ENCODE measurements around the gene CALD1. TPM values are rescaled to one million over a fixed set of nuclear protein-coding genes. Genes with fewer than 3 reads are reported as not detected.
A peak's percentile ranks its signal among the peaks of the same experiment; 100 is the strongest.

Gene CALD1
- total RNA-seq, 1 experiment from 2014 or later, result 99.8 TPM

DNA sequence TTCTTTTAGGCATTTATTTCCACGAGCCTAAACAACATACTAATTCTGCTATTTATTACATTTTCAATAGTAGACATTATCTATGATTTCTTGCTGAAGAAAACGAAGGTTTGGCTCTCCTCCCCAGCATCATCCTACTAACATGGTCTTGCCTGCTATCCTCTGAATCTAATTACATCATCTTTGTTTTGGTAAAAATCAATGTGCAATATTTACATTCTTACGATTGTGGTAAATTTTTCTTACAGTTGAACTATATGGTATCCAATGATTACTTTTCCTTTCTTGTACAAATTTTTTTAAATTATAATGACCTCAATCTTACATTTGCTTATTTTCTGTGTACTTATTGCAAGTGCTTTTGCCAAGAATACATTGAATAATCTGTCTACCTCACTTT is 7.0 kb upstream of the CALD1 start:
- no peaks in the 10 kb centered on the region for H3K27me3 ChIP-seq (ENCODE audit: control insufficient read depth, insufficient read depth, low read length)
- no peak for DNase-seq
- no peaks in the 10 kb centered on the region for H3K36me3 ChIP-seq (replicated peaks; ENCODE audit: control insufficient read depth, insufficient read depth, low read length)

GRCh38 chr7:134773164-134773563 is 6.3 kb upstream of the CALD1 start:
- no peak for DNase-seq
- Histone ChIP-seq H3K27me3 (ENCODE audit: control insufficient read depth, insufficient read depth, low read length) (no peaks in the 10 kb centered on the region), H3K36me3 (replicated peaks; ENCODE audit: control insufficient read depth, insufficient read depth, low read length) (no peaks in the 10 kb centered on the region), H3K4me3 (ENCODE audit: insufficient read depth, low read depth, low read length) (no peak overlapping the region)

More for the DNA sequence above, 7.0 kb upstream of the CALD1 start:
- H3K4me3 ChIP-seq (ENCODE audit: insufficient read depth, low read depth, low read length), result no peak overlapping the region

GRCh38 chr7:134774119-134774518 is 5.3 kb upstream of the CALD1 start:
- no peaks in the 10 kb centered on the region for H3K36me3 ChIP-seq (replicated peaks; ENCODE audit: control insufficient read depth, insufficient read depth, low read length)
- H3K27me3 ChIP-seq (ENCODE audit: control insufficient read depth, insufficient read depth, low read length), result no peaks in the 10 kb centered on the region
- no peak overlapping the region for H3K4me3 ChIP-seq (ENCODE audit: insufficient read depth, low read depth, low read length)
- DNase-seq, result no peak

DNA sequence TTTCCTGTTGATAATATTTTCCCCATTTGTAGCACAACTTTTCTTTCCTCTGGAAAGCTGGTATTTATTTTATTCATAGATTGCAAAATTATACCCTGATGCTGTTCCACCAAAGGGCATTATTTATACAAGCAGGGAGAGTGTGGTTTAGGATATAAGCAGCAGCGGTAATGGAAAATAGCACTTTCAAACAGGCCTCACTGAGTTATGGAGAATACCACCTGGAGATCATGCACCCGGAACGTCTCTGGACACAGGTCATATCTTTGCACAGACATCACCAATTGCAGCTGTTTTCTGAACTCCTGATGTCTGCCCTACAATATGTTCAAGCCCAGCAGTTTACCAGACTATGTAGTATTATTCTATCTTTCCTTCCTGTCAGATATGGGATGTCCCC is 2.0 kb upstream of the CALD1 start:
- Histone ChIP-seq H3K27me3 (ENCODE audit: control insufficient read depth, insufficient read depth, low read length) (no peaks in the 10 kb centered on the region), H3K4me3 (ENCODE audit: insufficient read depth, low read depth, low read length) (no peak overlapping the region), H3K36me3 (replicated peaks; ENCODE audit: control insufficient read depth, insufficient read depth, low read length) (no peaks in the 10 kb centered on the region)
- DNase-seq, result no peak

DNA sequence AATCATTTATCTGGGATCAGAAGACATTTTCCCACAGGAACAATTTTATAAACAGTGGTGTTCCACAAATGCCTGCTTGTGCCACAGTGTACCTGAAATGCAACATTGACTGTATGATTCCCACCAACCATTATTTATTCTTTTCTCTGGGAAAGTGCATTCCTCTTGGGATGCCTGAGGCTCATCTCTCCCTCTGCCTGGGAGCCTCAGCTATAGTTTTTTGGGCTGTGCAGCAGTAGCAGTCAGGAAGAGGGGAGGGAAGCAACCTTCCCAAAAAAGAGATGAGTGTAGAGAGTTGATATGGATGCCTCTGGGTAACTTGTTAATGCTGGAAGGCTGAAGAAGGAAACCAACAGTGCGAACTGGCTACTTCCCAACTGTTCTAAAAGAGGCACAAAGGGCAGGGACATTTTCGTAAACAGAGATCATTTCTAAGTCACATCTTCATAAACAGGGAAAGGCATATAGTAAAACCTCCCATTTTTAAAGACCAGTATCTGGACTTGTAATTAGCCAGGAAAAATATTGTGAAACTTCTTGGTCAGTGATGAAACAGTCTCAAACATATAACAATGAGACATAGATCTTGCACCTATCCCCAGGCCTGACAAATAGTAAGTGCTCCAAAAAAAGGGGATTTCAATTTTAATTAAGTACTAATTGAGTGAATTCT is 1.4 kb upstream of the CALD1 start:
- Histone ChIP-seq H3K36me3 (replicated peaks; ENCODE audit: control insufficient read depth, insufficient read depth, low read length) (peaks cover 3% of the 10 kb centered on the region; the same call in 1 of the 2 replicates), H3K4me3 (ENCODE audit: insufficient read depth, low read depth, low read length) (no peak overlapping the region), H3K27me3 (ENCODE audit: control insufficient read depth, insufficient read depth, low read length) (no peaks in the 10 kb centered on the region)
- no peak for DNase-seq

- DNase-seq, result no peak
- Histone ChIP-seq H3K27me3 (ENCODE audit: control insufficient read depth, insufficient read depth, low read length) (no peaks in the 10 kb centered on the region), H3K36me3 (replicated peaks; ENCODE audit: control insufficient read depth, insufficient read depth, low read length) (peaks cover 5% of the 10 kb centered on the region; the same call in 1 of the 2 replicates), H3K4me3 (ENCODE audit: insufficient read depth, low read depth, low read length) (peak overlapping the region; percentile 48)
Measured at GRCh38 chr7:134779741-134780065, 269 bp downstream of the CALD1 start.

- peak overlapping the region; percentile 48 for H3K4me3 ChIP-seq (ENCODE audit: insufficient read depth, low read depth, low read length)
- H3K36me3 ChIP-seq (replicated peaks; ENCODE audit: control insufficient read depth, insufficient read depth, low read length), result peaks cover 6% of the 10 kb centered on the region; the same call in 1 of the 2 replicates
- no peak for DNase-seq
- no peaks in the 10 kb centered on the region for H3K27me3 ChIP-seq (ENCODE audit: control insufficient read depth, insufficient read depth, low read length)
Measured at GRCh38 chr7:134780166-134780828, 863 bp downstream of the CALD1 start.

DNA sequence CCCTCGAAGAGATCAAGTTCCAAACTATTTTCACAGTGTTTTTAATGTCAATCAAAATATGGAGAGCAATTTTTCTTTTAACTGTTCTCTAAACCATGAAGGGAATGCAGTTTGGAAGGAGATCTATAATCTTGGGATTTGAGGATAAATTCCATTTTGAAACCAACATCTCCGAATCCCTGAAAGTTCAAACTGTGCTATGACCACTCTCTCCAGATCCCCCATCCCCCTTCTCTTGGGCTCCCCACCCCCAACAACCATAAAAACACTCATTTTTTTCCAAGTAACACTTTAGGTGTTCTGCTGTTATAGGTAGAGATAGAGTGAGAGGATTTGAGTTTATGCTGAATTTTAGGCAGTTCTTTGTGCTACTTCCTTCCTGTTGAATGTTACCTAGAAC is 1.7 kb downstream of the CALD1 start:
- no peaks in the 10 kb centered on the region for H3K27me3 ChIP-seq (ENCODE audit: control insufficient read depth, insufficient read depth, low read length)
- peak overlapping the region; percentile 48 for H3K4me3 ChIP-seq (ENCODE audit: insufficient read depth, low read depth, low read length)
- H3K36me3 ChIP-seq (replicated peaks; ENCODE audit: control insufficient read depth, insufficient read depth, low read length), result peaks cover 6% of the 10 kb centered on the region; the same call in 1 of the 2 replicates
- DNase-seq, result no peak

- no peak for DNase-seq
- Histone ChIP-seq H3K4me3 (ENCODE audit: insufficient read depth, low read depth, low read length) (no peak overlapping the region), H3K36me3 (replicated peaks; ENCODE audit: control insufficient read depth, insufficient read depth, low read length) (peaks cover 6% of the 10 kb centered on the region; the same call in 1 of the 2 replicates), H3K27me3 (ENCODE audit: control insufficient read depth, insufficient read depth, low read length) (no peaks in the 10 kb centered on the region)
Measured at GRCh38 chr7:134782121-134782623, 2.7 kb downstream of the CALD1 start.

DNA sequence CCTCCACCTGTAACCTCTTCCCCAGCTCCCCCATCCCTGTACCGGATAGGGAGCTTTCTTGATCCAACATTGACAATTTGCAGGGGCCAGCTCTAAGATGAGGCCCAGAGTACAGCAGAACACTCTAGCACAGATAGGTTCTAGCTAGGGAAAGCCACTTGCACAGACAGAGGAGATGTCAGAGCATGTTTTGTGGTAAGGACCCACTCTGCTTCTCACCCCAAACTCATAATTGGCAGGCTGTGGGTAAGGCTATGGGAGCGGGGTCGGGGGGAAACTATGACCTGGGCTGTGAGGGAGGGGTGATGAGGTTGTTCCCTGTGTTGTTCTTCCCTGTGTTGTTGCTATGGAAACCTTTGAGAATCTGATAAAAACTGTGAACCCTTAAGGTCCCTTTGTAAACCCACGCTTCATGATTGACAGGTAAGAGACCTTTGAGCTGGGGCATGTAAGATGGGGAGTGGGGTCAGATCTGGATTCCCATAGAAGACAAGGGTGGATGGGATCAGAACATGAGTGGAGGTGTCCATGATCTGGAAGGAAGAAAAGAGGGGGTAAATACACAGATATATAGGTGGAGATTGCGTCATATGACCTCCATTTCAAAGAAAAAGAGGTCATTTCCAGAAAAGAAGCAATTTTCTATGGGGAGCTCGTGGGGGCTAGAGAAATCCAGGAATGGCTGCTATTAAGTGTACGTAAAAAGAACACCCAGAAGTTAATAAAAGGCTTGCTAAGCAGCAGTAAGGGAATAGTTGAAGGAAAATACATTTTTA is 4.0 kb downstream of the CALD1 start:
- Histone ChIP-seq H3K4me3 (ENCODE audit: insufficient read depth, low read depth, low read length) (no peak overlapping the region), H3K27me3 (ENCODE audit: control insufficient read depth, insufficient read depth, low read length) (no peaks in the 10 kb centered on the region), H3K36me3 (replicated peaks; ENCODE audit: control insufficient read depth, insufficient read depth, low read length) (peaks cover 6% of the 10 kb centered on the region; the same call in 1 of the 2 replicates)
- no peak for DNase-seq

- H3K36me3 ChIP-seq (replicated peaks; ENCODE audit: control insufficient read depth, insufficient read depth, low read length), result peaks cover 6% of the 10 kb centered on the region; the same call in 1 of the 2 replicates
- H3K27me3 ChIP-seq (ENCODE audit: control insufficient read depth, insufficient read depth, low read length), result no peaks in the 10 kb centered on the region
- DNase-seq, result no peak
- H3K4me3 ChIP-seq (ENCODE audit: insufficient read depth, low read depth, low read length), result no peak overlapping the region
Measured at GRCh38 chr7:134784251-134785049, 5.0 kb downstream of the CALD1 start.

DNA sequence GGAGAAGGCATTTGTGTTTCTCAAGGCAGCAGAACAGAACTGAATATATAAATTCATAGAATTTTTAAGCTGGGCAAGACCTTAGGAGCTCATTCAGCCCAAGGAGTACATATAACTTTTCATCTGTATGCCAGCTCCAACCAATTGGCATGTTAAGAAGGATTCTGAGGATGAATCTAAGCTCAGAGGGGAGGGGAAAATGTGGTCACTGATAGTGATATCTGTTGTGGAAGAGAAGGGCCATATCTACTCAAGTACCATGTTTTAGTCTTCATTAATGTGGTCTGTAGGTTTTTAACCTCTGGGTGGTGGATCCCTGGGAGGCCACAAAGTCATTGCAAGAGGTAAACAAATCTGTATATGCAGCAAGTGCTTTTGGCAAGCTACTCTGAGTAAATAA is 6.4 kb downstream of the CALD1 start:
- no peak for DNase-seq
- Histone ChIP-seq H3K4me3 (ENCODE audit: insufficient read depth, low read depth, low read length) (no peak overlapping the region), H3K27me3 (ENCODE audit: control insufficient read depth, insufficient read depth, low read length) (no peaks in the 10 kb centered on the region), H3K36me3 (replicated peaks; ENCODE audit: control insufficient read depth, insufficient read depth, low read length) (peaks cover 6% of the 10 kb centered on the region; the same call in 1 of the 2 replicates)

DNA sequence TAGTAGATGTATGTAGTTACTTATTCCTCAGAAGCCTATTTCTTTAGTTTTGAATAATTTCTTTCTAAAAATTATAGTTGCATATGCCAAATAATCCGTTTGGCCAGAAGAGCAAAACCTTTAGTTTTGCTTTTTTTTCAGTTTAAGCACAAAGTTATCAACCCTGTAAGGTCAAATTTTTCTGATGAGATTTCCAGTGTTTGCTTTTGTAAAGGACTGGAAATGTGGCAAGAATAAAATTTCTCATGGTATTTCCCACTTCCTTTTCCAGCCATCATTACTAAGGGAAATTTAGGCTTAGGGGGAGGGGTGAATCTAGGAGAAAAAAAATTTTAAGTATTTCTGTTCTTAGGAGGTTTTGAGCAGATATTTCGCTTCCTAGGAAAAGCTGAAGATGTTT is 7.6 kb downstream of the CALD1 start:
- H3K27me3 ChIP-seq (ENCODE audit: control insufficient read depth, insufficient read depth, low read length), result no peaks in the 10 kb centered on the region
- peaks cover 6% of the 10 kb centered on the region; the same call in 1 of the 2 replicates for H3K36me3 ChIP-seq (replicated peaks; ENCODE audit: control insufficient read depth, insufficient read depth, low read length)
- no peak overlapping the region for H3K4me3 ChIP-seq (ENCODE audit: insufficient read depth, low read depth, low read length)
- DNase-seq, result no peak

- no peak for DNase-seq
- no peak overlapping the region for H3K4me3 ChIP-seq (ENCODE audit: insufficient read depth, low read depth, low read length)
- peaks cover 6% of the 10 kb centered on the region; the same call in 1 of the 2 replicates for H3K36me3 ChIP-seq (replicated peaks; ENCODE audit: control insufficient read depth, insufficient read depth, low read length)
Measured at GRCh38 chr7:134787720-134788119, 8.3 kb downstream of the CALD1 start.

More at GRCh38 chr7:134787720-134788119, 8.3 kb downstream of the CALD1 start:
- no peaks in the 10 kb centered on the region for H3K27me3 ChIP-seq (ENCODE audit: control insufficient read depth, insufficient read depth, low read length)

All from H7 (cell line).